ENCODE data around the gene PIGM.
"Not testable (repeated sequence)": the region's sequence is repeated elsewhere in the genome, so short reads cannot be mapped to it uniquely, and the experiment has no call there.

Gene PIGM

DNA sequence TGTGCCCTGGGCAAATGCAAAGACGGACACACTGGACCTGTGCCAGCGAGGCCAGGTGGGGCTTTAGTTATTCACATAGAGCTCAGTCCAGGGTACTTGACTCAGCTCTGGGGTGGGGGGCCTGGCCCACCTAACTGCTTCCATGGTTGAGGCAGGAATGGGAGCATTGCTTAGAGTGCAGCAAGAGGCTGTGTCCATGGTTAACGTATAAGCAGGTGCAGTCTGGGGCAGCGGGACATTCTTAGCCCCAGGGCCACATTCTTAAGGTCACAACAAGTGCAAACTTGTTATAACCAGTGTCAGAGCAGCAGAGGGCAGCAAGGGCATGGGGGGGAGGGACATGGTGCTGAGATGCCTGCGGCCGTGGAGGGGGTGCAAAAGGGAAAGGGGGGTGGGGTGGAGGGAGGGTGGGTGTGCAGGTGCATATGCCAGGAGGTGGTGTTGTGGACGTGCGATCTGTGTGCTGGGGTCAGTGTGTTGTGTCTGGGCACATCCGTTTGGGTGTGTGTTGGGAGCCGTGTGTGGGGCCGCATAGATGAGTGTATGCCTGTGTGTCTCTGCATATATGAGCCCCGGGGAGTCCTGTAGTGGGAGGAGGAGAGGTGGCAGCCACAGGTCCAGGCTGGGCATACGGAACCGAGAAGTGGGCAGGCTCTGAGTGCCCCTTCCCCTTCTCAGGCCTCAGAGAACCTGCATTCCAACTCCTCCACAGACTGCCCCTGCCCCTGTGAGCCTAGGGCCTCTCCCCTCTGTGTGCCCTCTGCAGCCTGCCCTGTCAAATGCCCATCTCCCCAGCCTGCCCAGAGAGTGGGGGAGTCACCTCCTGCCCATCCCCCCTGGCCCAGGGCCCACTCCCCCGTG, 29.8 kb upstream of the PIGM start:
- peak; percentile 67 for DNase-seq (ENCODE audit: low spot score)

DNA sequence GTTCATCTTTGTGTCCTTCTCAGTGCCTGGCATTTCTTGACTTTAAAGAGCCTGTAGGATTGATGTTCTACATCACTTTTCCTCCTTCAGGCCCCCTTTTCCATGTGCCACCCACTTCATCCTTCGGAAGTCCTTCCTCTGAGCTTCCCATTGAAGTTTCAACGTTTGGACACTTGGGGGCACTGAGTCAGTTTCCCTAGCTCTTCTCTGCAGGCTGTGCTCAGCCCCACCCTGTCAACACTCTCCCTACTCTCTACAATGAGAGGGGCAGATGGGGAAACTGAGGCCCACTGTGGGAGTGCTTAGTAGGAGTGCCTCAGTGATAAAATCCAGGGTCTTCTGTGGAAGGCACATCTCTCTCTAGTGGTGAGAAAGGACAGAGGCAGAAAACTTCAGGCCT, 26.3 kb upstream of the PIGM start:
- DNase-seq (ENCODE audit: low spot score), result no peak

DNA sequence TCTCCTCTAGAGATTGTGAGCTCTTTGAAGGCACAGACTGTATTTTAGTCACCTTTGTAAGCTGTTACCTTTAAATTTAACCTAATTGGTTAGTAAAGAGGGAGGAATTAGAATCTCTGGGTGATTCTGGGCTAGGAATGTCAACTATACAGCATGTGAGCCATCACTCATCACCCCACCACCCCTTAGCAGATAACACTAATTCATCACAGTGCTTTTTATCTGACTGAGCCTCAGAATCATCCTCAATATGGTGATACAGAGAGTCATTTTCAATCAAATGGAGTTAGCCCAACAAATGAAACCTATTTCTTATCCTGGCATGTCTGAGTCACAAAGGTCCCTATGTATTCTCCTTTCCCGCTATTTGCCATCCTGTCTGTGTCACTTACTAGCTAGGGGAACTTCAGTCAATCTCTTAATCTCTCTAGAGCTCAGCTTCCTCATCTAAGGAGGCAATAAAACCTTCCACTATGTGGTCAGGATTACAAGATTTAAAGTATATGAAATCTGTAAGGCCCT, 24.9 kb upstream of the PIGM start:
- DNase-seq (ENCODE audit: low spot score), result peak; percentile 85

DNA sequence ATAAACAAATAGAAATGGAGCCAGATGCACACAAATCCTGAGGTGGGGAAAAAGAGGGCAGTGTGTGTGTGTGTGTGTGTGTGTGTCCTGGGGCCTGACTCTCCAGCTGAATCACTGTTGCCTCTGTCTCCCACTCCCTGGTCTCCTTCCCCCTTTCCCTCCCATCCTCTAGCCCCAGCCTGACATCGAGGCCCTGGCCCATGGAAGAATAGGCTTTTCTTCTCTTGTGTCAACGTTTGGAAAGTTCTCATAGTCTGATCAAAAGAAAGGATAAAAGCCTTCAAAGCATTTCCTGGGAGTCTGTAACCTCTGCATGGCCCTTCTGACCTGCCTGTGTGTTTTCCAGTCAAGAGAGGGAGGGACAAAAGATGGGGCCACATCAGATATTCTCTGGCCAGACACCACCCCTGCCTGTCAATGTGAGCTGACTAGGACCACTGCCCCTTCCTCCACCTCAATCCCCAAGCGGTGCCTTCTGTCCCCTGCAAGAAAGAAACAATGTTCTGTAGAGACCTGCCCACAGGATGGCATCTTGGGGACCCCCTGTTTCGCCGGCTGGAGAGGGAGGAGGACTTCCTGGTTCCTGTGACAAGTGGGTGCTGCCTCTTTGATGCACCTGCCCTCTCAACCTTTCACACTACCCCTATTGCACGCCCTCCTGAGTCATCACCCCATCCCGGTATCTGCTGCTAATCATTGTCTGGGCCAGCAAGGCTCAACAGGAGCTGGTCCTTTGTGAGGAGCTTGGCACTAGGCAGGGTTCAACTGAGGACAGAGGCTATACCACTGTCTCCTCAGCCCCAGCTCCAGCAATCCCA, 22.0 kb upstream of the PIGM start:
- peak; percentile 76 for DNase-seq (ENCODE audit: low spot score)

GRCh38 chr1:160052936-160053335, 21.1 kb upstream of the PIGM start:
- DNase-seq (ENCODE audit: low spot score), result no peak

DNA sequence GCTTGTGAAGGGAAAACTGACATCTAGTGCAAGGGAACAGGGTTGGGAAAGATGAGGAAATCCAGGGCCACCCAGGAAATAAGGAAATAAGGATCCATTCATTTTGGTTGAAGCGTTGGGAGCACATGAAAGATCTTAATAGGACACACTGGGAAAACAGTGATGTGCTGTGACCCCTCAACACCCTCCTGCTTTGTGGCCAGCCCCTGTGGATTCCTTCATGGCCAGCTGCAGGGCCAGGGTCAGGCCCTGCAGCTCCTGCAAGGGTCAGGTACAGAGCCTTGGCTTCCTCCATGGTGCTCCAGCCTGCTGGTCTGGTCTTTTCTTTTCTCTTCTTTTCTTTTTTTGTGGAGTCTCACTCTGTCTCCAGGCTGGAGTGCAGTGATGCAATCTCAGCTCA, 18.8 kb upstream of the PIGM start:
- no peak for DNase-seq (ENCODE audit: low spot score)

DNA sequence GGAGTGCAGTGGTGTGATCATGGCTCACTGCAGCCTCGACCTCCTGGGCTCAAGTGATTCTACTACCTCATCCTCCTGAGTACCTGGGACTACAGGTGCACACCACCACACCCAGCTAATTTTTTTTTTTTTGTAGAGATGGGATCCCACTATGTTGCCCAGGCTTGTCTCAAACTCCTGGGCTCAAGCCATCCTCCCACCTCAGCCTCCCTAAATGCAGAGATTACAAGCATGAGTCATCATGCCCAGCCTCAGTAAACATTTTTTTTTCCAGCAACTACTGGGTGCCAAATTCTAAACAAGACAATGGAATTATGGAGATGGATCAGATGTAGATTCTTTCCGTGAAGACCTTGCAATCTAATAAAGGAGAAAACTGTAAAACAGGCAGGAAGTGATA, 18.4 kb upstream of the PIGM start:
- not testable (repeated sequence) for DNase-seq (ENCODE audit: low spot score)

DNA sequence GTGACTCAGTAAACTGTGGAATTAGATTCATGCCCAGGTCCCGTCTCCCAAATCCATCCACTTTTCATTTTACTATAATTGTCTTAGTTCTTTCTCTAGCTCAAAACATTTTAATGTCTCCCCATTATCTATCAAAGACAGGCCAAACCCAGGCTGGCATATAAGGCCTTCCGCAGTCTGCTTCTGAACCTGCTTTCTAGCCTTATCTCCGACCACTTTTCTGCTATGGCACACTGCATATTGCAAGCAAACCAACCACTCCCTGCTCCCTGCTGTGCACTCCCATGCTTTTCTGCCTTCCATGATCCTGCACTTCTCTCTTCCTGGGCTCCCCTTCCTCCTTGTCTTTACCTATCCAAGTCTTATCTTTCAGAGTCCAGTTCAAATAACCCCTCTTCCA, 17.3 kb upstream of the PIGM start:
- DNase-seq (ENCODE audit: low spot score), result no peak

GRCh38 chr1:160048335-160048734, 16.5 kb upstream of the PIGM start:
- no peak for DNase-seq (ENCODE audit: low spot score)

DNA sequence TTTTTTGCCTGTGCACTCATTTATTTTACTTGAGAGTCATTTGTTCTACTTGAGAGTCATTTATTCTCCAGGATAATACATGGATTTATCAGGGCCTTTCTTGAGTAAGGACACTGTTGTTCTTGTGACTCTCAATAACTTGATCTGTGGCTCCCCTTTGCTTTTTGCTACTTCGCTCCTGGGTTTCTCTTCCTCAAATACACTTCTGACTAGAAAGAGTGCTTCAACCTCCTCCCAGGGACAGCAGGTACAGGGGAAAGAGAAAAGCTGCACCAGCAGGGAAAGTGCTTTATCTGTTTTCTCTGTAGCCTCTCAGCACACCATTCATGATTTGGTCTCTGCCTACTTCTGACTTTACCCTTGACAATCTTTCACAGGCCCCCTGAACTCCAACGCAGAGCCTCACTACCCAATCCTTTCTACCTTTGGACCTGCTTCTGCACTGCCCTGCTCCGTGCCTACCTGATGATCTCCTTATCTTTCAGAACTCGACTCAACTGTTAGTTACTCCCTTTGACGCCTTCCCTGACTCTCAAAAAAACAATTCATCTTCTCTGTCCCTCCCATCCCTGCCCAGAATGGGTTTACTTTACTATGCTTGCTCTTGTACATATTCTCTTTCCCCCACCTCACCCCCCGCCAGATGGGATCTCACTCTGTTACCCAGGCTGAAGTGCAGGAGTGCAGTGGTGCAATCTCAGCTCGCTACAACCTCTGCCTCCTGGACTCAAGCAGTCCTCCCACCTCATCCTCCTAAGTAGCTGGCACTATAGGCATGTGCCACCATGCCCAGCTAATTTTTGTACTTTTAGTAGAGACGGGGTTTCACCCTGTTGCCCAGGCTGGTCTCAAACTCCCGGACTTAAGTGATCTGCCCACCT, 15.6 kb upstream of the PIGM start:
- DNase-seq (ENCODE audit: low spot score), result no peak

- DNase-seq (ENCODE audit: low spot score), result peak; percentile 81
Measured at GRCh38 chr1:160046494-160047110, 14.8 kb upstream of the PIGM start.

GRCh38 chr1:160045653-160046052, 13.9 kb upstream of the PIGM start:
- DNase-seq (ENCODE audit: low spot score), result peak; percentile 52

DNA sequence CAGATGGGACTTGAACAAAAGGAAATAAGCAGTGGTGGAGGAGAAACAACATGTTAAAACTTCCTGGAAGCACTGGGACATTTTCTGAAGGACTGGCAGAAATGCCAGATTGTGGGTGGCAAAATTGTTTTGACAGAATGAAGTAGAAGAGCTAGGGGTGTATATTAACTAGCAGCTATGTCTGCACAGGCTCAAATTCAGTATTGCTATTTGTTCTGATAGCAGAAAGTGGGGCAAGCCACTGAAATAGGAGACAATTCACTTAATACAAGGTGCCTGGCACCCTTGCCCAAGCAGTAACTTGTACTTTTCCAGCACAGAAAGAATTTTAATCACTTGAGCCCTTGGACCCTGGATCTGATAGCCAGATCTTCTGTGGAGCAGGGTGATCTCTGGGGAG, 11.8 kb upstream of the PIGM start:
- no peak for DNase-seq (ENCODE audit: low spot score)

GRCh38 chr1:160040476-160040875, 8.7 kb upstream of the PIGM start:
- DNase-seq (ENCODE audit: low spot score), result no peak

- DNase-seq (ENCODE audit: low spot score), result no peak
Measured at GRCh38 chr1:160032165-160032820, 503 bp upstream of the PIGM start.

- no peak for DNase-seq (ENCODE audit: low spot score)
Measured at GRCh38 chr1:160030657-160031364, 979 bp downstream of the PIGM start.

DNA sequence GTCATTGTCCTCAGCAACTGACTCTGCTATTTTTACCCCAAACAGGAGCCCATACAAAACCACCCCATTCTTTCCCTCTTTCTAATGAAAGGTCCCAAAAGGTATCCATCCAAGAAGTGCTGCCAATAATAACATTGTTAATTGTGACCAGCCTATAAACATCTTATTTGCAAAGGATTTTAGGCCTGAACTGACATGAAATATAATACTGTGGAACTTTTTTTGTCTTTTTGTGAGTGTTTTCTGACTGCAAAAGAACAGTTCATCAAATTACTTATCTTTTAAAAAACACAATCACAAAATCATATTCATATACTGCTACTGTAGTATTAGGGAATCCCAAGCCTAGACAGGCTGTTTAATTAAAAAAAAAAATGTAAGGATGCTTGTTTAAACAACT, 3.4 kb downstream of the PIGM start:
- no peak for DNase-seq (ENCODE audit: low spot score)

DNA sequence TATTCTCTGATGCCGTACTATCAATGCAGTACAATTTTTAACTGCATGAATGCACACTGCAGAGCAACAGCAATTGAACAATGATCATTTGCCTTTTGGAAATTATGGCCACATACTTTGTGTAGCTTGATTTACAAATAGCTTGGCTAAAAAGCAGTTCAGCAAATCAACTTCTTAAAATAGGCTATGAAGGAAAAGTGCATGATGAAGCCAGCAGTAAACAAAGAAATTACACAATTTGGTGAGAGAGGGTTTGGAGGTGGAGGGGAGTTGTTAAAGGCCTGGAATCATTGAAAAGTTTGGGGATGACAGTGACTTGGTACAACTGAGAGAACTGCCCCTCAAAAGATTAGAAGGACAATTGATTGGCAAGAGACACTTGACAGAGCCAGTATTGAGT, 6.5 kb downstream of the PIGM start:
- DNase-seq (ENCODE audit: low spot score), result no peak

DNA sequence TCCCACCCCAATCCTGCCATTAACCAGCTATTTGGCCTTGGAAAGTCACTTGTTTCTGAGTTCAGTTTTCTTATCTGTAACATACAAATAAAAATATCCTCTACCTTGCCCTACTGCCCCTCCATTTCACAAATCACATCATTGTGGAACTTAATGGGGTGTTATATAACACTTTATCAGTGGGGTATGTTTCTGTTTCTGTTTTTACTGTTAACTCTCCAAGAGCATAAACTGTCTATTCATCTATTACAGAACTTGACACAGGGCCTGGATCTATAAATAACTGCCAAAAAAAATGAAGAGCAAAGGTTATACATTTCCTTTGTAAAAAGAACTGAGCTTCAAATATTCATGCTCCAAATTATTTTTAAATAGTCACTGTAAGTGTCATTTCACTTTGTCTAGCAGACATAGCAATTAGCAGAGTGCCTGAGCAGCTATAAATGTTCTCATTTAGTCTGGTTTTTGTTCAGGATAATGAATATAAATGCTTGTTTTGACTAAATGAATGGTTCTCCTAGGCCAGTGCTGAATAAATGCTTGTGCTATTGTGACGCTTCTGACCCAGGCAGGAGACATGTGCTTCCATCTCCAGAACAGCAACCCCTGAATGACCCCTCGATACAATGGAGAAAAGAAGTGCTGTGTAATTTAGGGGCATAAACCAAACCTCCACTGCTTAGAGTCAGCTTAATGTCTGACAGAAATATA, 7.4 kb downstream of the PIGM start:
- DNase-seq (ENCODE audit: low spot score), result no peak
